Measurements from ENCODE around the gene EPHX1.

DNA sequence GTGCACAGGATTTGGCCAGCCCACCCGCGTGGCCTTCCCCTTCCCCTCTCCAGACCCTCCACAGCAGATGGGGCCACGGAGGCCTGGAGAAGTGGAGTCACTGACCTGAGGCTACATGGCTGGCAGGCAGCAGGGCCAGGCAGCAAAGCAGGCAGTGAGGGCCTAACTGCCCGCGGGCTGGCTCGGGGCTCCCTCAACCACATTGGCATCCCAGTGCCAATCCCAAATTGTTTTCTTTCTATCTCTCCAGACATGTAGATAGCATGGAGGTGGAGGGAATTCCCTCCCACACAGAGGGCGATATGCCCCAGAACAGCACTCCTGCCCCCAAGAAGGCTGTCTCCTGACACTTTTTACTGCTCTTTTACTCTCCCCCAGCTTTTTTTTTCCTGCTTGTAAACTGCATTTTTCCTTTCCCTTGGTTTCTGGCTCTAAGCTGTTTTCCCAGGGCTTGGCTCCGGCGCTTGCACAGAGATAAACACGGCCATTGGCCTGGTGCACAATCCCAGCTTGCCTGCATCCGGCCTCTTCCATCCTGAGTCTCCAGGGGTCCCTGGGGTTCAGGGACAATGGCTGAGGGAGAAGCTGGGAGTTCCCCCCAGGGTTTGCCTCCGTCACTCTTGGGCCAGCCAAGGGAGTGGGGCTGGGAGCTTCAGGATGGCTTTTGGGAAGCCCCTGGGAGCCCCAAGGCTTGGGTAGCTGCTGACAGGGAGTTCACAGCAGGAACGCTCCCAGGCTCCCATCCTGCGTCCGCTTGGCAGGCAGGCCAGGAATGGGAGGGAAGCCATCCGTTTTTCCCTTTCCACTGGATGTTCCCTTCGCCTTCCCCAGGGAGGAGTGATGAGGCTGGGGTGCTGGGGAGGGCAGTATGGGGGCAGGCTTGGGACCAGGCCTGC is 7.0 kb downstream of the EPHX1 start:
- TF ChIP-seq CTCF (IDR thresholded peaks at IDR 0.05; ENCODE audit: insufficient read depth, low read depth, low read length) (no peak), EZH2 (IDR thresholded peaks at IDR 0.05; ENCODE audit: insufficient read depth, low read length) (no peak)
